ENCODE data around the gene ETV2.

- TF ChIP-seq TAF1 (IDR thresholded peaks at IDR 0.05; ENCODE audit: low read depth, low read length), result peak; percentile 80
- peak; percentile 69; the same call in 1 of the 2 replicates for TF ChIP-seq POLR2AphosphoS5 (IDR thresholded peaks at IDR 0.05; ENCODE audit: low read depth, low read length)
- 0 out of 2 replicates have a peak, but pooled peaks have one; percentile 47 for TF ChIP-seq POLR2A (IDR thresholded peaks at IDR 0.05; ENCODE audit: low read depth, low read length)
- no peak for TF ChIP-seq SPI1 (IDR thresholded peaks at IDR 0.05; ENCODE audit: low read depth, low read length)
- no peak for TF ChIP-seq POU2F2 (IDR thresholded peaks at IDR 0.05; ENCODE audit: low read depth, low read length)
These were observed 2.0 kb downstream of the ETV2 start for GRCh38 chr19:35643255-35644205.
